H1 (cell line): ENCODE measurements around the gene RPRM. TPM values are rescaled to one million over a fixed set of nuclear protein-coding genes. Genes with fewer than 3 reads are reported as not detected.
"Not testable (repeated sequence)": the region's sequence is repeated elsewhere in the genome, so short reads cannot be mapped to it uniquely, and the experiment has no call there.

Experiments used
- CTCF ChIA-PET: fragments of 300-600 bp; sonication (Branson Sonifier 250); formaldehyde crosslinking; loops from one replicate; lab custom pipeline; 2021; ENCODE audit not compliant: partially characterized antibody; lab: Charles Lee
- POLR2A ChIA-PET: fragments of 300-600 bp; sonication (Branson Sonifier 250); formaldehyde crosslinking; loops from one replicate; lab custom pipeline; 2021; ENCODE audit warnings: inconsistent platforms; ENCODE audit not compliant: partially characterized antibody; lab: Charles Lee
- DNase-seq, 2 experiments: peaks; one replicate each; pipeline versions ENCODE4 v3.0.0 to v3.0.0-alpha.2; 2010 to 2022; ENCODE audit warnings: low spot score in 2 of 2, low read depth in 1 of 2, mixed read lengths in 1 of 2
- FAIRE-seq: peaks from 2 replicates; lab custom pipeline; 2011; peaks lifted over from hg19 to GRCh38; lab: Jason Lieb, UNC
- H2AFZ ChIP-seq: 2 replicates; pipeline ENCODE4 v1.8.1; 2012; ENCODE audit warnings: low read length, inconsistent platforms
- H2AK5ac ChIP-seq: 2 replicates; pipeline ENCODE4 v1.6.1; 2013; ENCODE audit warnings: low read depth, low read length
- H2BK120ac ChIP-seq: replicated peaks from 2 replicates; pipeline ENCODE3; 2013; ENCODE audit warnings: low read depth, low read length, inconsistent platforms
- H2BK12ac ChIP-seq: 2 replicates; pipeline ENCODE4 v1.6.1; 2013; ENCODE audit warnings: low read depth, low read length
- H2BK15ac ChIP-seq: 2 replicates; pipeline ENCODE4 v1.6.1; 2013; ENCODE audit warnings: low read length
- H2BK20ac ChIP-seq: 2 replicates; pipeline ENCODE4 v1.6.1; 2013; ENCODE audit warnings: low read length
- H2BK5ac ChIP-seq: 2 replicates; pipeline ENCODE4 v1.6.1; 2013; ENCODE audit warnings: low read depth, low read length
- H3K14ac ChIP-seq: 2 replicates; pipeline ENCODE4 v1.6.1; 2013; ENCODE audit warnings: inconsistent platforms; ENCODE audit not compliant: insufficient read length
- H3K18ac ChIP-seq: 2 replicates; pipeline ENCODE4 v1.6.1; 2013; ENCODE audit warnings: low read length; ENCODE audit errors: extremely low read depth
- H3K23ac ChIP-seq: 2 replicates; pipeline ENCODE4 v1.6.1; 2013; ENCODE audit warnings: inconsistent platforms; ENCODE audit not compliant: insufficient read length
- H3K23me2 ChIP-seq: 2 replicates; pipeline ENCODE4 v1.6.1; 2013; ENCODE audit warnings: low read depth, low read length
- H3K27ac ChIP-seq: 2 replicates; pipeline ENCODE4 v1.6.1; 2011; ENCODE audit warnings: low read depth, low read length, inconsistent platforms
- H3K27me3 ChIP-seq, 4 experiments: replicated peaks in 1 of 4; 1 replicate in 1 of 4; 2 replicates in 3 of 4; pipeline versions ENCODE4 v1.6.1 to v1.8.1; 2011 to 2013; ENCODE audit warnings: low read length in 3 of 4, mild to moderate bottlenecking in 3 of 4, inconsistent platforms in 2 of 4, mixed read lengths in 2 of 4, moderate library complexity in 1 of 4; ENCODE audit not compliant: control insufficient read depth in 3 of 4, insufficient read depth in 3 of 4; ENCODE audit errors: extremely low read depth in 1 of 4
- H3K36me3 ChIP-seq, 4 experiments: 2 replicates each; pipeline versions ENCODE4 v1.6.1 to v1.8.1; 2011 to 2013; ENCODE audit warnings: mild to moderate bottlenecking in 4 of 4, low read length in 3 of 4, moderate library complexity in 2 of 4, control low read depth in 1 of 4, inconsistent platforms in 1 of 4; ENCODE audit not compliant: insufficient read depth in 4 of 4, control insufficient read depth in 2 of 4
- H3K4ac ChIP-seq: replicated peaks from 2 replicates; pipeline ENCODE3; 2013; ENCODE audit warnings: low read length, low read depth, mixed read lengths, inconsistent platforms; ENCODE audit not compliant: insufficient read length
- H3K4me1 ChIP-seq, 4 experiments: replicated peaks in 1 of 4; 1 replicate in 1 of 4; 2 replicates in 3 of 4; pipeline versions ENCODE4 v1.6.1 to v1.8.1; 2011 to 2013; ENCODE audit warnings: low read length in 3 of 4, inconsistent platforms in 2 of 4, mixed read lengths in 1 of 4; ENCODE audit not compliant: insufficient read depth in 4 of 4, control insufficient read depth in 3 of 4
- H3K4me2 ChIP-seq, 2 experiments: 2 replicates each; pipeline versions ENCODE4 v1.6.1 to v1.8.1; 2011 to 2013; ENCODE audit warnings: low read depth in 2 of 2, low read length in 2 of 2, control low read depth in 1 of 2, inconsistent platforms in 1 of 2, mild to moderate bottlenecking in 1 of 2; ENCODE audit not compliant: insufficient read depth in 1 of 2
- H3K4me3 ChIP-seq, 4 experiments: fragments of 200-600, 300-600 bp in 1 of 4; sonication (generic), shearing (Covaris generic), sonication (Bioruptor Twin) in 1 of 4; 2 replicates each; pipeline versions ENCODE4 v1.5.1 to v1.8.1; 2011 to 2016; ENCODE audit warnings: low read length in 4 of 4, low read depth in 3 of 4, control low read depth in 2 of 4, inconsistent platforms in 2 of 4, mild to moderate bottlenecking in 2 of 4, mixed read lengths in 1 of 4, moderate library complexity in 1 of 4; ENCODE audit not compliant: insufficient read depth in 2 of 4; ENCODE audit errors: extremely low read depth in 1 of 4
- H3K56ac ChIP-seq: replicated peaks from 2 replicates; pipeline ENCODE3; 2013; ENCODE audit warnings: low read depth, mild to moderate bottlenecking, mixed read lengths, low read length, inconsistent platforms; ENCODE audit not compliant: insufficient read length
- H3K79me1 ChIP-seq: 2 replicates; pipeline ENCODE4 v1.6.1; 2013; ENCODE audit warnings: low read depth, low read length, control low read depth
- H3K79me2 ChIP-seq, 2 experiments: 2 replicates each; pipeline versions ENCODE4 v1.6.1 to v1.8.1; 2012 to 2013; ENCODE audit warnings: low read length in 2 of 2, mild to moderate bottlenecking in 2 of 2, inconsistent platforms in 1 of 2; ENCODE audit not compliant: insufficient read depth in 2 of 2, control insufficient read depth in 1 of 2
- H3K9ac ChIP-seq, 4 experiments: replicated peaks in 1 of 4; 1 replicate in 1 of 4; 2 replicates in 3 of 4; pipeline versions ENCODE4 v1.6.1 to v1.8.1; 2011 to 2013; ENCODE audit warnings: low read depth in 3 of 4, low read length in 3 of 4, control low read depth in 2 of 4, mild to moderate bottlenecking in 2 of 4, moderate library complexity in 2 of 4, inconsistent platforms in 1 of 4; ENCODE audit errors: extremely low read depth in 1 of 4
- H3K9me3 ChIP-seq, 2 experiments: 2 replicates each; pipeline versions ENCODE4 v1.6.1 to v1.8.1; 2012 to 2013; ENCODE audit warnings: mild to moderate bottlenecking in 2 of 2, moderate library complexity in 2 of 2, control low read depth in 1 of 2, inconsistent platforms in 1 of 2, low read depth in 1 of 2, low read length in 1 of 2, mixed read lengths in 1 of 2; ENCODE audit not compliant: insufficient read depth in 2 of 2
- H4K20me1 ChIP-seq, 2 experiments: replicated peaks in 1 of 2; 2 replicates each; pipeline versions ENCODE3 to v1.8.1; 2011 to 2013; ENCODE audit warnings: inconsistent platforms in 2 of 2, low read length in 2 of 2, mild to moderate bottlenecking in 1 of 2; ENCODE audit not compliant: insufficient read depth in 2 of 2, control insufficient read depth in 1 of 2
- H4K5ac ChIP-seq: 2 replicates; pipeline ENCODE4 v1.6.1; 2013; ENCODE audit warnings: low read length, low read depth, mixed read lengths, inconsistent platforms; ENCODE audit not compliant: insufficient read length
- H4K8ac ChIP-seq: 2 replicates; pipeline ENCODE4 v1.8.0; 2013; ENCODE audit warnings: mild to moderate bottlenecking, moderate library complexity, low read length, inconsistent platforms; ENCODE audit not compliant: insufficient read depth; ENCODE audit errors: extremely low read depth
- H4K91ac ChIP-seq: replicated peaks from 2 replicates; pipeline ENCODE3; 2013; ENCODE audit warnings: low read length, mixed read lengths, inconsistent platforms; ENCODE audit not compliant: insufficient read length
- WGBS, 2 experiments: shearing (Covaris generic) in 1 of 2; methylation state at CpG; one replicate each; pipeline versions ENCODE4 v1.1.6 to v1.1.7; 2013 to 2015; ENCODE audit warnings: low lambda C conversion rate in 2 of 2, mixed read lengths in 2 of 2, inconsistent platforms in 1 of 2, low coverage in 1 of 2, missing lambda C conversion rate in 1 of 2; ENCODE audit not compliant: insufficient replicate concordance in 2 of 2, insufficient coverage in 1 of 2, insufficient read length in 1 of 2; ENCODE audit errors: extremely low coverage in 1 of 2, missing lambda C conversion rate in 1 of 2; 5-methylcytosine and 5-hydroxymethylcytosine counted together
- polyA plus RNA-seq, 7 experiments: library from polyadenylated mRNA; depleted of rRNA in 3 of 7; stranded (reverse) in 5 of 7; unstranded in 2 of 7; fragments of >200 nt in 5 of 7; fragments of 200-250 nt in 2 of 7; gene quantifications; 1 replicate in 5 of 7; 2 replicates in 1 of 7; 4 replicates in 1 of 7; pipeline versions ENCODE4 v1.2.1 to v1.2.3, GENCODE V29; 2011 to 2013; ENCODE audit warnings: missing spikeins in 2 of 7, mixed read lengths in 2 of 7
- total RNA-seq: library from RNA; stranded (reverse); fragmentation: NEBNext Ultra II Directional; extraction: Animal tissue kit (Norgen Biotek cat#: 25700); gene quantifications from 2 replicates; pipeline ENCODE4 v1.2.1, GENCODE V29; 2021

Gene RPRM
- total and polyA plus RNA-seq, 2 of the 8 experiments (the other 6 are each of a cell fraction or from before 2014, with no cell fraction given), result 11.0 to 16.3 TPM

DNA sequence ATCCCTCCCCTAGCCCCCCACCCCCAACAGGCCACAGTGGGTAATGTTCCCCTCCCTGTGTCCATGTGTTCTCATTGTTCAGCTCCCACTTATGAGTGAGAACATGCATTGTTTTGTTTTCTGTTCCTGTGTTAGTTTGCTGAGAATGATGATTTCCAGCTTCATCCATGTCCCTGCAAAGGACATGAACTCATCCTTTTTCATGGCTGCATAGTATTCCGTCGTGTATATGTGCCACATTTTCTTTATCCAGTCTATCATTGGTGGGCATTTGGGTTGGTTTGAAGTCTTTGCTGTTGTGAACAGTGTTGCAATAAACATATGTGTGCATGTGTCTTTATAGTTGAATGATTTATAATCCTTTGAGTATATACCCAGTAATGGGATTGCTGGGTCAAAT is 38.5 kb downstream of the RPRM start:
- H3K9ac ChIP-seq, DNase-seq, FAIRE-seq, H4K5ac ChIP-seq, H3K4me1 ChIP-seq, H3K18ac ChIP-seq, H2BK120ac ChIP-seq, H3K27me3 ChIP-seq, H3K14ac ChIP-seq, H4K8ac ChIP-seq, H4K91ac ChIP-seq, H2AFZ ChIP-seq, H3K79me2 ChIP-seq, CTCF ChIA-PET, H2BK12ac ChIP-seq, H3K36me3 ChIP-seq, H3K4me3 ChIP-seq, H3K56ac ChIP-seq, H3K27ac ChIP-seq, H3K4me2 ChIP-seq, H2BK20ac ChIP-seq, H3K23me2 ChIP-seq, H3K4ac ChIP-seq, H3K79me1 ChIP-seq, POLR2A ChIA-PET, H2BK5ac ChIP-seq, H3K9me3 ChIP-seq, H4K20me1 ChIP-seq, H2AK5ac ChIP-seq, H2BK15ac ChIP-seq, H3K23ac ChIP-seq: not testable (repeated sequence)
- 79% methylated on average over 2 of the region's 2 CpGs; no CpG with 5 or more reads in 1 of the 2 experiments for WGBS, 2 experiments
